Suprapubic skin (tissue), 4 donors: ENCODE measurements around the gene KCNK3.

Experiments used
- CTCF ChIP-seq, 2 donors: fragments of 200-600 bp in 1 of 2; fragments of 450-650 bp in 1 of 2; sonication (generic) in 1 of 2; IDR thresholded peaks; one replicate each; pipeline ENCODE4 v1.5.1; 2016 to 2019; ENCODE audit warnings: antibody characterized with exemption in 2 of 2, mild to moderate bottlenecking in 1 of 2, moderate library complexity in 1 of 2
- POLR2A ChIP-seq, 2 donors: fragments of 450-650 bp; IDR thresholded peaks; one replicate each; pipeline ENCODE4 v1.6.1; 2017; ENCODE audit warnings: antibody characterized with exemption in 2 of 2, mild to moderate bottlenecking in 2 of 2, moderate library complexity in 2 of 2
- POLR2AphosphoS5 ChIP-seq, 3 donors: sonication (generic); formaldehyde crosslinking; IDR thresholded peaks; one replicate each; pipeline ENCODE4 v1.6.1; 2017; ENCODE audit warnings: antibody characterized with exemption in 3 of 3

DNA sequence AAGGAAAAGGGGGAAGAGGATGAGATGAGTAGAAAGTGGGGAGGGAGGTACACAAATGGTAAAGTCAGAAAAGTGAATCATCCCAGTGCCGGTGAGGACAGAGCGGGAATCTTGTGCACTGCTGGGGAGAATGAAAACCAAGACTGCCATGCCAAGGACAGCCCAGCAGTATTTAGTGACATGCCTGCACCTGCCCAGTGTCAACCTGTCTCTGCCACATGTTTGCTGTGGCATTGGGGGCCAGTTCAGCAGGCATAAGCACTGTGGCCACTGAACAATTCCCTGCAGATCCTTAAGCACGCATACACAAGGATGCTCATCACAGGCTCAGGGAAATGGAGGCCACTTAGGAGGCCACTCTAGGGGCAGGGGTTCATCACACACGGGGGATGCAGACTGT is 5.2 kb upstream of the KCNK3 start:
- no peak for TF ChIP-seq CTCF (IDR thresholded peaks at IDR 0.05)
- no peak for TF ChIP-seq POLR2A (IDR thresholded peaks at IDR 0.05)
- TF ChIP-seq POLR2AphosphoS5 (IDR thresholded peaks at IDR 0.05) = no peak
